Measurements from ENCODE around the gene ADAMTSL4.

The ADAMTSL4 gene

GRCh38 chr1:150511551-150511950, 37.7 kb upstream of the ADAMTSL4 start:
- TF ChIP-seq NFIC (IDR thresholded peaks at IDR 0.05) (peak; percentile 59), MAX (IDR thresholded peaks at IDR 0.05) (no peak)

GRCh38 chr1:150511985-150512660, 37.1 kb upstream of the ADAMTSL4 start:
- TF ChIP-seq TAF1 (IDR thresholded peaks at IDR 0.05; ENCODE audit: low read depth) (no peak), EGR1 (IDR thresholded peaks at IDR 0.05) (no peak), YY1 (IDR thresholded peaks at IDR 0.05; ENCODE audit: low read depth) (no peak)

- no peak for TF ChIP-seq CEBPB (IDR thresholded peaks at IDR 0.05)
- TF ChIP-seq NFIC (IDR thresholded peaks at IDR 0.05): no peak
- TF ChIP-seq RAD21 (IDR thresholded peaks at IDR 0.05; ENCODE audit: low read depth): no peak
- TF ChIP-seq EGR1 (IDR thresholded peaks at IDR 0.05): no peak
- TF ChIP-seq REST (IDR thresholded peaks at IDR 0.05; ENCODE audit: low read depth): no peak
- TF ChIP-seq FOXM1 (IDR thresholded peaks at IDR 0.05; ENCODE audit: borderline replicate concordance, low read depth): no peak
- no peak for TF ChIP-seq TCF12 (IDR thresholded peaks at IDR 0.05; ENCODE audit: low read depth)
- TF ChIP-seq EP300 (IDR thresholded peaks at IDR 0.05; ENCODE audit: borderline replicate concordance): no peak
Measured at GRCh38 chr1:150512846-150513245, 36.4 kb upstream of the ADAMTSL4 start.

- TF ChIP-seq FOXM1 (IDR thresholded peaks at IDR 0.05; ENCODE audit: borderline replicate concordance, low read depth) (no peak), EP300 (IDR thresholded peaks at IDR 0.05; ENCODE audit: borderline replicate concordance) (no peak), CEBPB (IDR thresholded peaks at IDR 0.05) (no peak), TEAD4 (IDR thresholded peaks at IDR 0.05) (no peak), CREB1 (IDR thresholded peaks at IDR 0.05; ENCODE audit: low read depth) (no peak), USF1 (IDR thresholded peaks at IDR 0.05) (no peak), ZBTB7A (IDR thresholded peaks at IDR 0.05; ENCODE audit: low read depth) (no peak), REST (IDR thresholded peaks at IDR 0.05; ENCODE audit: low read depth) (no peak), EGR1 (IDR thresholded peaks at IDR 0.05) (no peak), MAX (IDR thresholded peaks at IDR 0.05) (no peak), NFIC (IDR thresholded peaks at IDR 0.05) (no peak), RAD21 (IDR thresholded peaks at IDR 0.05; ENCODE audit: low read depth) (no peak), TAF1 (IDR thresholded peaks at IDR 0.05; ENCODE audit: low read depth) (no peak), TCF12 (IDR thresholded peaks at IDR 0.05; ENCODE audit: low read depth) (no peak), YY1 (IDR thresholded peaks at IDR 0.05; ENCODE audit: low read depth) (no peak)
Measured at GRCh38 chr1:150513351-150513791, 35.8 kb upstream of the ADAMTSL4 start.

- TF ChIP-seq NFIC (IDR thresholded peaks at IDR 0.05) (no peak), YY1 (IDR thresholded peaks at IDR 0.05; ENCODE audit: low read depth) (no peak)
Measured at GRCh38 chr1:150514260-150514659, 34.9 kb upstream of the ADAMTSL4 start.

GRCh38 chr1:150514913-150515327, 34.3 kb upstream of the ADAMTSL4 start:
- TF ChIP-seq RAD21 (IDR thresholded peaks at IDR 0.05; ENCODE audit: low read depth) (no peak), EP300 (IDR thresholded peaks at IDR 0.05; ENCODE audit: borderline replicate concordance) (no peak), ZBTB7A (IDR thresholded peaks at IDR 0.05; ENCODE audit: low read depth) (no peak; the same call in 1 of the 2 replicates), REST (IDR thresholded peaks at IDR 0.05; ENCODE audit: low read depth) (no peak), MAX (IDR thresholded peaks at IDR 0.05) (no peak)
